Activated effector memory CD4-positive, alpha-beta T cell treated with Interleukin-2 at 50 U/mL for 16 hours (primary cell): ENCODE results near the gene ARHGAP5.

Source experiments
- DNase-seq: peaks from one replicate; pipeline ENCODE4 v3.0.0-alpha.2; 2020

Gene ARHGAP5

DNA sequence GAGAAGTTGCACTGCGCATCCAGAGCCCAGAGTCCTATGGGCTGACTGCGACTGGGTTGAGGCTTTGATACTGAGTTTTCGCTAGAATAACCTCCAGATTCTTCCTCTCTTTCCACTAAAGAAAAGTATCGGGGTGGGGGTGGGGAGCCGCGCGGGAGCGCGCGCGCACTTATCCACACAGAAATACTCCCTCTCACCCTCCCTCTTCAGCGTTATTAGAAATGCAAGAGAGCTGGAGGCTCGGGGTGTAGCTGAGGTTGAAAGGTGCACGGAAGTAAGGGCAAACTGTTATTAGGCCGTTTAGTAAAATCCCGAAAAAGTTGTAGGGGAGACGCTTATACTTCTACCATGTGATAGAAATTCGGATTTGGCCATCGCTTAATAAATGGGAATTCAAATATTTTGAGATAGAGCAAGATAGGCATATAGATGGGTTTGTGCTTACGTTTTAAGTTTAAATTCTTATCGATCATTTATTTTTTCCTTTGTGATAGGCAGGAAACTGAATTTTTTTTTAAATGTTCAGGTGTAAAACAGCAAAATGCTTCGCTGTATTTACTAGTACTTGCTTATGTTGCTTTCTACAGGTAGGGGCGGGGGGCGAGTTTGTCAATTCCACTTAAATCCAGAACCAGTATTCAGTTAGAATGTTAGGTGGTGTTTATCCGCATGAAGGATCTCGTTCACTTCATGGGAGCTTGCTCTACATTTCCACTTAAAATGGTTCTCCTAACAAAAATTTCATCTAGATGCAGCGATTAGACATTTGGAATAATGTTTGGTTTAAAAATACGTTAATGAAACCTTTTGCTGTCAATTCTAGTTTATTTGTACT, 1.1 kb downstream of the ARHGAP5 start:
- DNase-seq = peak; percentile 18

DNA sequence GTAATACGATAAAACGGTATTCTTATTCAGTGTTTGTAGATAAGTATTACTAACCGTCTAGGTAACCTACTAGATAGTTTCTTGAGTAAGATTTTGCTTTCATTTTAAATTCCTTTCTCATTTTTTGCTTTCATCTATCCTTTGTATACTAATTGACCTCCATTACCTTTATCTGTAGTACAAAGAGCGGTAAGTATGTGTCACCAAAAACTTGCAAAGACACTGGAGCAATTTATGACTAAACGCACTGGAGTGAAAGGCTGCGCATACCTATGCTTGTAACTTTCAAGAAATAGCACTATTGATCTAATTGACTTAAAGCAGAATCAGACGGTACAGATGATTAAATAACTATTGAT, 1.7 kb downstream of the ARHGAP5 start:
- no peak for DNase-seq

DNA sequence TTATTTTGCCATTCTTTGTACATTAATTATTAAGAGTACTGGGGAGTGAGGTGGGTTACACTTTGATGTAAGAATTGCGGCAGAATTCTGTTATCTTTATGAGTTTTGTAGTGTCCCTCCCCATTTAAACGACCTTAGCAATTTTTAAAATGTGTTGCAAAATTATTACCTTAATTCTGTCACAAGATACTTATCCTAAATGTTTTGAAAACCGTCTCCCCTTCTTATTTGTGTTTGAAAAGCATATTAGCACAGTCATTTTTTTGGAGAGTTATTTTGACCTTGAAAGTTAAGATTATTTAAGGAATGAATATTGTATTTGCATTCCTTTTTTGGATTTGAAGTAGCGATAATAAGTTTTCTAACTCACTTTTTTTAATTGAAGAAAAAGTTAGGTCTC, 2.2 kb downstream of the ARHGAP5 start:
- DNase-seq = no peak

DNA sequence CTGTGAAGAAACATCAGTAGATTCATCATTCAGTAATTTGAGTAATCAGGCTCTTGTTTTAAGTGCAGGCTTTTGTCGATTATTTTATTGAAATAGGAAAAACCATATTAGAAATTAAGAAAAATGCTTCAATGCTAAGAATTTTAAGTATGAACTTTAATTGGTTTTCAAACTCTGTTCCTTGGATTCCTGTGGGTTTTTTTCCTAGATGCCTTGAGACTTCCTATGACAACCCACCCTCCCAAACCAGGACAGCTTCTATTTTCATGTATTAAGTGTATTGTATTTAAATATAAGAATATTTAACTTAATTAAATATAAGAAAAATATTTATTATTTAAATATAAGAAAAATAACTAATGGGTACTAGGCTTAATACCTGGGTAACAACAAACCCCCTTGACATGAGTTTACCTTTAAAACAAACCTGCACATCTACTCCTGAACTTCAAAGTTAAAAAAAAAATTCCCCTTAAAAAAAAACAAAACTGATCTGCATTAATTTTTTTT, 3.0 kb downstream of the ARHGAP5 start:
- DNase-seq = no peak

DNA sequence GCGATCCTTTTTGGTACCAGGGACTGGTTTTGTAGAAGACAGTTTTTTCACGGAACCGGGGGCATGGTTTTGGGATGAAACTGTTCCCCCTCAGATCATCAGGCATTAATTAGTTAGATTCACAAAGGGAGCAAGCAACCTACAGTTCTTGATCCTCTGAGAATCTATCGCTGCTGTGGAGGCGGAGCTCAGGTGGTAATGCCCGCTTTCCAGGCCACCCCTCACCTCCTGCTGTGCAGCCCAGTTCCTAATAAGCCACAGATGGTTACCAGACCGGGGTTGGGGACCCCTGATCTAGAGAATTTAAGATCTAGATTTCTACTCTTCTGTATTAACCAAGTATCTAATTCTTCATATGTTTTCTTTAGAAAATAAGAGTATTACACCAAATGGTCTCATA, 4.8 kb downstream of the ARHGAP5 start:
- DNase-seq = no peak

DNA sequence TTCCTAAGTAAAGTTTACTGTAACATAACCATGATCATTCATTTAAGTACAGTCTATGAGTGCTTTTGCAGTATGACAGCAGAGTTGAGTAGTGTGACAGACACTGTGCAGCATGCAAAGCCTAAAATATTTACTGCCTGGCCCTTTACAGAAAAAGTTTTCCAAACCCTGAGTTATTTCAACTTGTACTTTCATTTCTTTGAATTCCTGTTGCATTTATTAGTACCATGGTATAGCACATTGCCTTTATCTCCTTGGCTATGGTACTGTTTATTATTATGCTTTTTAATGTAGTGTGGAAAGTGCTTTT, 6.2 kb downstream of the ARHGAP5 start:
- no peak for DNase-seq

DNA sequence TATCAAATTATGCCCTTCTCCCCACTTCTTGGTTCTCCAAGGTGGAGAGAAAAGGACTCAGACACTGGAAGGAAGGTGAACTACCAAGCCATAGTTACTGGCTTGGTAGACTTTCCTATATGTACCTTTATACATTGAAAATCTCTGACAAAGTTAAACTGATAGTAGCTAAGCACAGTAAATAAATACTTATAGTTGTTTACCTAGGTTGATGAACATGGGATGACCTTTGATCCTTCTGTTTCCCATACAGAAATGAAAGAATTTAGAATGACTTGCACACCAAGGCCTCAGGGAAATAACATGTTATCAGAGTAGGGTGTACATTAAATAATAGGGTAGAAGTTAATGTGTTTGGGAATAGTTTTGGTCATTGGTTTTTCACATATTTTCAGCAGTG, 6.7 kb downstream of the ARHGAP5 start:
- DNase-seq = no peak

DNA sequence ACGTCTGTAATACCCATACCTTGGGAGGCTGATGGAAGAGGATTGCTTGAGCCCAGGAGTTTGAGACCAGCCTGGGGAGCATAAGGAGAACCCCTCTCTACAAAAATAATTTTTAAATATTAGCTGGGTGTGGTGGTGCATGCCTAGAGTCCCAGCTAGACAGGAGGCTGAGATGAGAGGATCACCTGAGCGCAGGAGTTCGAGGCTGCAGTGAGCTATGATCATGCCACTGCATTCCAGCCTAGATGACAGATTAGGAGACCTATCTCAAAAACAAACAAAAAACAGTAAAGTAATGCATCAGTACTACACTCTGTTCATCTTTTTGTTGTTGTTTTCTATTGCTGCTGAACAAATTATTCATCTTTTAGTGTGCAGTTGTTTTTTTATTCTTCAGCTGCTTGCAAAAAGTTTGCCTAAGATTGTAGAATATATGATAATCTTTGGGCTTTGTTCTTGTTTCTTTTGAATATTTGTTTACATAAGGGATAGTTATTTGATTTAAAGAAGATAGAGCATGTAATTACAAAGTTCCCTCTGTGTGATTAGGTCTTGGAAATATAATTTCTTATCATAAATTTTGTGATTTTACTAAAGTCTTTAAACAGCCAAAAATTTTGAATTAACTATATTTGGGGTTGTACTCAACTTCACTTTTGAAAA, 8.2 kb downstream of the ARHGAP5 start:
- no peak for DNase-seq

DNA sequence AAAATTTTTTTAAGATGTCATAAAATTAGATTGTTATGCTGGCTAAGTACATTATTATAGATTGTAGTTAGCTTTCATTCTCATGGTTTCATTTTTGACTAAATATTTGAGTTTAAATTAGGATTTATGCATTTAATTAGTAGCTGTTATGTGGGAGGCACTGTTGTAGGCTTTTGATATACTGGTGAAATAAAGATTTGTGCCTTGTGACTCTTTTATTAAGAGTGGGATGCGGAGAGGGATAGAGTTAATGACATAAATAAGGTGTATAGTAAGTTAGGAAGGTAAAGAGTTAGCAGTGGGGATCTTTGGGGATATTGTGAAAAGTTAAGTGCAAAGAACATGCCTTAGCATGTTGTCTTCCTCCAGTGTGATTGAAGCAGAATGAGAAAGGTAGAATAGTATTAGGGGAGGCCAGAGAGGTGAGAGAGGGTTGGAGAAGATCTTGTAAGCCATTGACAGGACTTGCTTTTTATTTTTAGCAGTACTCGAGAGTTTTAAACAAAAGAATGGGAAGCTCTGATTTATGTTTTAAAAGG, 8.8 kb downstream of the ARHGAP5 start:
- DNase-seq = no peak

DNA sequence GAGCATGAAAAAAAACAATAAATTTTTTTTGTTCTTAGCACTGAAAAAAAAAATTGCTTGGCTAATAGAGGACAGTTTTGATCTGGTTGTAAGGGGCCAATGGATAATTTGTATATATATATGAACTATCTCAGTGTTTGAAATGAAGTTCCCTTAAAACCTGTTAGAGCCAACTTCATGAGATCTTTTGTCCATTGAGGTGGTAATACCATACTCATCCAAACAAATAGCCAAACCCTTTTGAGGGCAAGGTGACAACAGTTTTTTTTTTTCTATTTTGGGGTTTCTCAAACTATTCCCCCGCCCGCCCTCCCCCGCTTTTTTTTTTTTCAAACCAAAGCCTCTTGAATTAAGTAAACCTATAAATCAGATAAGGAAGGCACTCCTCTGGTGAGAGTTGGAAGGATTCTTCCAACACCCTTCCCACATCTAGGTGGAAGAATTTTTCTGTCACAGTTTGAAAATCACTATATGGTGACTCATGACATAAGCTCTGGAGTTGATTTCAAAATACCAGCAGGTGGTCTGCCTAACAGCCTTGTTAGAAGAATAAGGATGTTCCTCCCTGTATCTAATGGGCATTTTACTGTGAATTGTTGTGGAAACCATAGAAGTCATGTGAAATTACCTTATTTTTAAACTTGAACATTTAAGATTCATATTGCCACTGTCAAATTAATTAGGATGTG, 10.2 kb downstream of the ARHGAP5 start:
- DNase-seq = no peak

DNA sequence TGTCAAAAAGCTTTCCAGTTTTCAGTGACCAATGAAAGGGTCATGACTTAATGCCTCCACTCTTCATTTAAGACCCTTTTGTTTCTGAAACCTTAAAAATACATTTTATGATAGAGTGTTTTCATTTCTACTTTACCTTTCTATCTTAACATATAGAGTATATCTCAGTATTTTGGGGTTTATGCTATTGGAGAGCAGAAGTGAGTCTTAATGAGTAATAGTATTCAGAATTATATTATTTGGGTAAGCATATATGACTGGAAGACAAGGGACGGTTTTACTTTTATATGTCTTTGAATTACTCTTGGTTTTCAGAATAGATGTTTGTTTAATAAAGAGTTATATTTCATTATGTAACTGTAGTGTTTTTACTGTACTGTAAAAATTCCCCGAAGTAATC, 10.8 kb downstream of the ARHGAP5 start:
- no peak for DNase-seq

DNA sequence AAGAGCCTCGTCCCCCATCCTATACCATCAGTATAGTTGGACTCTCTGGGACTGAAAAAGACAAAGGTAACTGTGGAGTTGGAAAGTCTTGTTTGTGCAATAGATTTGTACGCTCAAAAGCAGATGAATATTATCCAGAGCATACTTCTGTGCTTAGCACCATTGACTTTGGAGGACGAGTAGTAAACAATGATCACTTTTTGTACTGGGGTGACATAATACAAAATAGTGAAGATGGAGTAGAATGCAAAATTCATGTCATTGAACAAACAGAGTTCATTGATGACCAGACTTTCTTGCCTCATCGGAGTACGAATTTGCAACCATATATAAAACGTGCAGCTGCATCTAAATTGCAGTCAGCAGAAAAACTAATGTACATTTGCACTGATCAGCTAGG, 13.6 kb downstream of the ARHGAP5 start:
- DNase-seq = no peak

DNA sequence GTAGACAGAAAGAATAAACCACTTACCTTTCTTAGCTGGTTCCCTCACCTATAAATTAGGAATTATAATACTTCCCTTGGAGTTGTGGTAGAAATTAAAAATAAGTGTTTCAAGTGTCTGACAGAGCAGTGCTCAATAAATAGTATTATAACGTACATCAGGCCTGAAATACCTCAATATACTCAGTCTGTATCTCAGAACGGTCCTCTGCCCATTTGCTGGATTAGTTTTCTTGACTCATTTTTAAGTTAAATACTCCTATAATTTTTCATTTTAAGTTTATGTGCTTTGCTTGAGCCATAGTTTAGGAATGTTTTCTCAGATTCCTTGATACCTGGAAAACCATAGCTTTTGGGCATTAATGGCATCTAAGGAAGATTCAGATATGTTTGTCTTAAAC, 22.4 kb downstream of the ARHGAP5 start:
- DNase-seq = no peak

DNA sequence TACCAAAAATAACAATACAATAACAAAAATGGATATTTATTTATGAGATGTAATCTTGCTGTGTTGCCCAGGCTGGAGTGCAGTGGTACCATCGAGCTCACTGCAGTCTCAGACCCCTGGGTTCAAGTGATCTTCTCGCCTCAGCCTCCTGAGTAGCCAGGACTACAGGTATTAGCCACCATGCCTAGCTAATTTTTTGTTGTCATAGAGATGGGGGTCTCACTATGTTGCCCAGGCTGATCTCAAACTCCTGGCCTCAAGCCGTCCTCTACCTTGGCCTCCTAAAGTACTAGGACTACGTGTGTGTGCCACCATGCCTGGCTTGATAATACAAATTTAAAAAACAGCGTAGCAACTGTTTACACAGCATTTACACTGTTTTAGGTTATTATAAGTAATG, 23.1 kb downstream of the ARHGAP5 start:
- no peak for DNase-seq

DNA sequence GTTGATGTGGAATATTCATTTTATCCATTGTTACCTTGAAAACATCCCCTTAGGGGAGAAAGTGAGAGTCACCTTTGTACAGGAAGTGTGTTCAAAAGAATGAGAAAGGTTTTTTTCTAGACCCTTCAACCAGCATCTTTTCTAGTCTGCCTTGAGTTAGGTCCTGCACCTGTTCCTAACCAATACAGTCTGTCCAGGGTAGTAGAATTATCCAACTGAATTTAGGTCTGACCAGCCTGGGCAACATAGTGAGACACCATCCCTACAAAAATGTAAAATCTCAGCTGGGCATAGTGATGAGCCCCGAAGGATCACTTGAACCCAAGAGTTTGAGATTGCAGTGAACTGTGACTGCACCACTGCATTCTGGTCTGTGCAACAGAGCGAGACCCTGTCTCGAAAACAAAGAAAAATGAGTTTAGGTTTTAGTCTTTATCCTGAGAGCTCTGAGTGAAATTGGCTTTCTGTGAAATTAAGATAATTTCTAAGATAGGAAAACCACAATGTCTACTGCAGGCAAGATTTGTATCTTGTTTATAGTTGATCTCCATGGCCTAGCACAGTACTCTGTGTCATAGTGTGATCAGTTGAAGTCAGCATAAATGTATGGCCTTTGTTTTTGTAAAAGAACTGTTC, 25.2 kb downstream of the ARHGAP5 start:
- peak; percentile 3 for DNase-seq

DNA sequence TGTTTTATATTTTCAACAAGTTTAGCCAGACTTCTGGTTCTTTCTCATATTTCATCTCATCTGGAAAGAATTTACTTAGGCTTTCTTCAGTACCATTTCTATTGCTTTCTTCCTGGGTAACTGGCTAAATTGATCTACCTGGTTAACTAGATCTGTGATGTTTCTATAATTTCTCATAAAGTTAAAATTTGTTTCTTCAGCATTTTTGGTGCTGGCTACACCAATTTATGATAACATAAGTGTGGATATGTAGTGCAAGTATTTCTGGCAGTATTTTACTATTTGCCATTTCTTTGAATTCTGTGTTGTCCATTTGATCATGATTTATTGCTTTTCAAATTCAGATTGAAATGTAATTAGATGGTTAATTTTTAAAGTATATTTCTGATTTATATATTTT, 25.9 kb downstream of the ARHGAP5 start:
- DNase-seq = no peak

DNA sequence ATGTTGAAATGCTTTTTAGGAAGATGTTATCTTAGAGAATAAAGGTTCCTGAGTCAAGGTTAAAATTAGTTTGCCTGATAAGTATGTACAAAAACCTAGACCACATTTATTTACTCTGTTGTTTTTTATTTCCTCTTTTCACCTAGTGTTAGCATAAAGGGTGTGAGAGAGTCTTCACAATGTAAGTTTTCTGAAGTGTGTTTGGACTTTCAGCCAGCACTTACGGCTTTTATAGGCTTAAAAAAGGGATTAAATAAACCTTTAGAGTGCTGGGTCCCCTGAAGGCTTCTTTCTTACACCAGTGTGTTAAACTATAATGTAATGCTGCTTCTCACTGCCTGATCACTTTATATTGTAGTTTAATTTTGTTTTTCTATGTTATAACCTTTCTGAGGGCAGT, 27.2 kb downstream of the ARHGAP5 start:
- DNase-seq = no peak

DNA sequence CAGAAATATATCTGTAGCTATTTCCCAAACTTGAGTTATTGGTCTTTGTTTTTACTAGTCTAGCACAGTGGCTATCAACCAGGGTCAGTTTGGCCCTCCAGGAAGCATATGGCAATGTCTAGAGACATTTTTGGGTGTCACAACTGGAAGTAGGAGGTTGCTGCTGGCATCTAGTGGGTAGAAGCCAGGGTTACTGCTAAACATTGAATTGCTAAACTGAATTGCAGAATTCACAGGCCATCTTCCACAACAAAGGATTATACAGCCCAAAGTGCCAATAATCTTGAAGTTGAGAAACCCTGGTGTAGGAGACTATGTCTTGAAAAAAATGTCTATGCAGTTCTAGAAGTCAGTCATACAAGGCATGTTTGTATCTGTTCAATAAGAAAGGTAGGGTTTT, 27.7 kb downstream of the ARHGAP5 start:
- DNase-seq = no peak

DNA sequence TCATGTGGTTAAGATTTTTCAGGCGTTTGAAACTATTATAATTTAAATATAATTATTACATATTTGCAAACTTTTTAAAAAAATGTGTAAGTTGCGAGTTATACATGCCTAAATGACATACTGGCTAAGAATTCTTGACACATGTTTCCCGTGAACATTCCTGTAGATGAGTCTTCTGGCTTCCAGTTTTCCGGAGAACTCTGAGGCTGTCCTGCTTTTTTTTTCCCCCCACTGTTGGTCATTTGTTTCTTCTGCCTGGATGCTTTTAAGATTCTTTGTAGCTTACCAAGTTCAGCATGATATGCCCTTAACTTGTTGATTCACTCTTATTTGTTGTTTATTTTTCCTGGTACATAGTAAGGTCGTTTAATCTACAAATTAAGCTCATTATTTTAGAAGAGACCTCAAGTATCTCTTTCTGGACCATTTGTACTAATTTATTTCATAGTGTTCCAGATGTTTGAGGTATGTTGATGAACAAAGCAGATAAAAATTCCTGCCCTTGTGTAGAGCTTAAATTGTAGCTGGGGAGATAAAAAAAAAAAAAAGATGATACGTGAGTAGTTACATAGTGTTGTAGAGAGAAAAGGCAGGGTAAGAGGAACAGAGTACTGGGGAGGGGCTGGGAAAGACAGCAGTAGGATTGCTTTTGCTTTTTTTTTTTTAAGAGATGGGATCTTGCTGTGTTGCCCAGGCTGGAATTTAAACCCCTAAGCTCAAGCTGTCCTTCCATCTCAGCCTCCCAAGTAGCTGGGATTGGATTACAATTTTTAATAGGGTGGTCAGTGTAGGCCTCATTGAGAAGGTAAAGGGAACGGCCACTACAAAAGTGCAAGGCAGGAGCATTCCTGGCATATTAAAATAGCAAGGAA, 32.8 kb downstream of the ARHGAP5 start:
- DNase-seq = no peak

DNA sequence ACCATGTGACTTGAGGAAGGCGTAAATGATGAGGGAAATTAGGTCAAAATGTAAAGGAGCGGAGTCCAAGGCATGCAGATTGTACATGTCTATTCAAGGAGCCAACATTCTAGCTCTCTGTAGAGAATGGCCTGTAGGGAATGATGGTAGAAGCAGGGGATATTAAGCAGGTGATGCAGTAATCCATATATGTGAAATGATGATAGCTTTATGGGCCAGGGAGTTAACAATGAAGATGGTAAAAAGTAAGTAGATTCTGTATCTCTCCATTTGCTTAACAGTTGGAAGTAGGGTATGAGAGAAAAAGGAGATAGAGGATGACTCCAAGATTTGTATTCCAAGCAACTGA, 33.4 kb downstream of the ARHGAP5 start:
- no peak for DNase-seq

DNA sequence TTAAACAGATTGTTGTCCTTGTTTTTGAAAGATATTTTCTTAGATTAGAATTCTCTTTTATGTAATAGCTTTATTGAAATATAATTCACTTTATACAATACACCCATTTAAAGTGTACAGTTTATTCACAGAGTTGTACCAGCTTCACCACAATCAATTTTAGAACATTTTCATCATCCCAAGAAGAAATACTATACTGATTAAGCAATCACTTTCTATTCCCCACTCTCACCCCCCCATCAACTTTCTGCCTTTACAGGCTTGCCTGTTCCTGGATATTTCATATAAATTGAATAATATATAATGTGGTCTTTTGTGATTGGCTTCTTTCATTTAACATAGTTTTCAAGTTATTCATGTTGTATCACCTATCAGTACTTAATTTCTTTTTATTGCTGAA, 44.4 kb downstream of the ARHGAP5 start:
- DNase-seq = no peak

DNA sequence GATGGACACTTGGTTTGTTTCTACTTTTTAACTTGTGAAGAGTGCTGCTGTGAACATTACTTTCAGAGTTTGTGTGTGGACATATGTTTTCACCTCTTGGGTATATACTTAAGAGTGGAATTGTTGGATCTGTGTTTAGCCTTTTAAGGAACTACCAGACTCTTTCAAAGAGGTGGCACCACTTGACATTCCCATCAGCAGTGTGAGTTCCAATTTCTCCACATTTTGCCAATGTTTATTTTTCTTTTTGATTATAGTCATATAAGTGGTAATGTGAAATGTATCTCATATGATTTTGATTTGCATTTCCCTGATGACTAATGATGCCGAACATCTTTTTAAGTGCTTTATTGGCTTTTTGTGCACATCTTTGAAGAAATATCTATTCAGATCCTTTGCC, 44.8 kb downstream of the ARHGAP5 start:
- no peak for DNase-seq
